Measurements from ENCODE around the gene PDLIM3. TPM values are rescaled to one million over a fixed set of nuclear protein-coding genes. Genes with fewer than 3 reads are reported as not detected.

PDLIM3 gene
- polyA plus RNA-seq, 1 of the 3 experiments (the other 2 are of a cell fraction): 0.08 TPM

- Histone ChIP-seq H3K27ac (ENCODE audit: low read depth in 2 of 2, low read length in 1 of 2) (no peak overlapping the region), H3K36me3 (replicated peaks in 1 of 2; ENCODE audit: control insufficient read depth in 1 of 2, insufficient read depth in 2 of 2, low read length in 1 of 2) (no peaks in the 10 kb centered on the region), H2AFZ (ENCODE audit: low read depth) (no peak overlapping the region), H3K4me2 (no peak overlapping the region), H3K4me1 (ENCODE audit: control insufficient read depth in 1 of 2, insufficient read depth in 2 of 2, low read depth in 1 of 2, low read length in 1 of 2) (peaks cover 0 to 4% of the 10 kb centered on the region in 2 experiments; a peak in 1 of 4 replicates), H3K4me3 (ENCODE audit: low read depth in 2 of 2, low read length in 1 of 2) (no peak overlapping the region), H3K79me2 (ENCODE audit: insufficient read depth) (no peaks in the 10 kb centered on the region), H3K9me3 (no peaks in the 10 kb centered on the region), H3K9ac (no peak overlapping the region), H3F3A (replicated peaks; ENCODE audit: insufficient read depth) (no peaks in the 10 kb centered on the region), H4K20me1 (ENCODE audit: insufficient read depth) (no peaks in the 10 kb centered on the region), H3K27me3 (ENCODE audit: insufficient read depth) (peaks cover 30% of the 10 kb centered on the region; the same call in 1 of the 2 replicates), H3K9me2 (no peaks in the 10 kb centered on the region)
- ChIA-PET CTCF (no interaction called here), POLR2A (no interaction called here)
- 74% methylated on average over 8 of the region's 8 CpGs for WGBS (ENCODE audit: low lambda C conversion rate)
- TF ChIP-seq GATA2 (CRISPR knock-in tag; IDR thresholded peaks at IDR 0.05) (no peak), ELF1 (IDR thresholded peaks at IDR 0.05) (no peak), EZH2phosphoT487 (IDR thresholded peaks at IDR 0.05; ENCODE audit: borderline replicate concordance, low read depth) (no peak), ZBTB33 (IDR thresholded peaks at IDR 0.05; ENCODE audit: borderline replicate concordance, low read depth) (no peak), NFIC (IDR thresholded peaks at IDR 0.05; ENCODE audit: borderline replicate concordance) (no peak), CHD2 (IDR thresholded peaks at IDR 0.05; ENCODE audit: low read length, partially characterized antibody) (no peak), TAF1 (IDR thresholded peaks at IDR 0.05; ENCODE audit: borderline replicate concordance, low read depth, low read length) (no peak), GABPA (IDR thresholded peaks at IDR 0.05; ENCODE audit: low read depth) (no peak), FOXJ3 (CRISPR knock-in tag; IDR thresholded peaks at IDR 0.05) (no peak), MEF2A (IDR thresholded peaks at IDR 0.05; ENCODE audit: borderline replicate concordance, low read depth) (no peak), POLR2AphosphoS5 (IDR thresholded peaks at IDR 0.05; ENCODE audit: low read depth, low read length) (no peak), MAX (IDR thresholded peaks at IDR 0.05; ENCODE audit: low read depth) (no peak), RCOR1 (IDR thresholded peaks at IDR 0.05; ENCODE audit: low read length) (no peak), SMC3 (IDR thresholded peaks at IDR 0.05; ENCODE audit: low read depth, low read length) (no peak), IRF3 (IDR thresholded peaks at IDR 0.05; ENCODE audit: low read depth, low read length) (no peak), REST (IDR thresholded peaks at IDR 0.05; ENCODE audit: low read depth, low read length) (no peak), NRF1 (IDR thresholded peaks at IDR 0.05; ENCODE audit: low read depth, low read length) (no peak), SIN3A (IDR thresholded peaks at IDR 0.05; ENCODE audit: borderline replicate concordance, low read depth, low read length) (no peak), TCF12 (IDR thresholded peaks at IDR 0.05) (no peak)
- DNase-seq: no peak
Observed at GRCh38 chr4:185540040-185540439, 4.7 kb upstream of the PDLIM3 start.
